HUES48 (cell line): ENCODE results near the gene JAKMIP1.

Source experiments
- H3K27ac ChIP-seq: one replicate; pipeline ENCODE4 v1.7.0; 2013; ENCODE audit warnings: low read depth, low read length, inconsistent platforms
- H3K27me3 ChIP-seq: 2 replicates; pipeline ENCODE4 v1.6.1; 2013; ENCODE audit warnings: mild to moderate bottlenecking, low read length; ENCODE audit not compliant: control insufficient read depth, insufficient read depth
- H3K36me3 ChIP-seq: 2 replicates; pipeline ENCODE4 v1.6.1; 2013; ENCODE audit warnings: low read length; ENCODE audit not compliant: control insufficient read depth, insufficient read depth
- H3K4me1 ChIP-seq: 2 replicates; pipeline ENCODE4 v1.6.1; 2013; ENCODE audit warnings: mild to moderate bottlenecking, low read length; ENCODE audit not compliant: control insufficient read depth, insufficient read depth
- H3K4me3 ChIP-seq: 2 replicates; pipeline ENCODE4 v1.5.1; 2013; ENCODE audit warnings: mild to moderate bottlenecking, low read depth, low read length
- H3K9ac ChIP-seq: 2 replicates; pipeline ENCODE4 v1.6.1; 2013; ENCODE audit warnings: mild to moderate bottlenecking, low read depth, low read length, moderate library complexity
- H3K9me3 ChIP-seq: 2 replicates; pipeline ENCODE4 v1.6.1; 2013; ENCODE audit warnings: low read length; ENCODE audit not compliant: control insufficient read depth, insufficient read depth

Gene JAKMIP1

GRCh38 chr4:6044276-6044675 is 156.1 kb downstream of the JAKMIP1 start:
- Histone ChIP-seq H3K9ac (no peak overlapping the region), H3K27me3 (no peaks in the 10 kb centered on the region), H3K36me3 (no peaks in the 10 kb centered on the region), H3K9me3 (no peaks in the 10 kb centered on the region), H3K27ac (no peak overlapping the region), H3K4me1 (no peaks in the 10 kb centered on the region), H3K4me3 (no peak overlapping the region)

GRCh38 chr4:6043843-6044242 is 156.5 kb downstream of the JAKMIP1 start:
- Histone ChIP-seq H3K9ac (no peak overlapping the region), H3K4me3 (no peak overlapping the region), H3K4me1 (no peaks in the 10 kb centered on the region), H3K27me3 (no peaks in the 10 kb centered on the region), H3K36me3 (no peaks in the 10 kb centered on the region), H3K27ac (no peak overlapping the region), H3K9me3 (no peaks in the 10 kb centered on the region)

GRCh38 chr4:6043188-6043587 is 157.2 kb downstream of the JAKMIP1 start:
- Histone ChIP-seq H3K4me3 (no peak overlapping the region), H3K27ac (no peak overlapping the region), H3K9me3 (no peaks in the 10 kb centered on the region), H3K36me3 (no peaks in the 10 kb centered on the region), H3K27me3 (no peaks in the 10 kb centered on the region), H3K9ac (no peak overlapping the region), H3K4me1 (no peaks in the 10 kb centered on the region)

- Histone ChIP-seq H3K9me3 (no peaks in the 10 kb centered on the region), H3K4me3 (no peak overlapping the region), H3K36me3 (no peaks in the 10 kb centered on the region), H3K27ac (no peak overlapping the region), H3K27me3 (no peaks in the 10 kb centered on the region), H3K9ac (no peak overlapping the region), H3K4me1 (no peaks in the 10 kb centered on the region)
Observed at GRCh38 chr4:6042293-6043063, 157.9 kb downstream of the JAKMIP1 start.

GRCh38 chr4:6041800-6042199 is 158.5 kb downstream of the JAKMIP1 start:
- Histone ChIP-seq H3K36me3 (no peaks in the 10 kb centered on the region), H3K4me3 (no peak overlapping the region), H3K9ac (no peak overlapping the region), H3K27me3 (no peaks in the 10 kb centered on the region), H3K27ac (no peak overlapping the region), H3K4me1 (no peaks in the 10 kb centered on the region), H3K9me3 (no peaks in the 10 kb centered on the region)

GRCh38 chr4:6038711-6039110 is 161.6 kb downstream of the JAKMIP1 start:
- no peaks in the 10 kb centered on the region for H3K36me3 ChIP-seq
- H3K4me3 ChIP-seq, result no peak overlapping the region
- no peaks in the 10 kb centered on the region for H3K9me3 ChIP-seq
- H3K9ac ChIP-seq, result no peak overlapping the region
- no peak overlapping the region for H3K27ac ChIP-seq
- H3K4me1 ChIP-seq, result no peaks in the 10 kb centered on the region; the same call in 1 of the 2 replicates
- no peaks in the 10 kb centered on the region for H3K27me3 ChIP-seq

GRCh38 chr4:6035786-6036185 is 164.6 kb downstream of the JAKMIP1 start:
- Histone ChIP-seq H3K36me3 (no peaks in the 10 kb centered on the region), H3K27ac (no peak overlapping the region), H3K27me3 (no peaks in the 10 kb centered on the region), H3K9ac (no peak overlapping the region), H3K4me1 (no peaks in the 10 kb centered on the region; the same call in 1 of the 2 replicates), H3K9me3 (no peaks in the 10 kb centered on the region), H3K4me3 (no peak overlapping the region)

- H3K4me1 ChIP-seq, result no peaks in the 10 kb centered on the region; the same call in 1 of the 2 replicates
- no peak overlapping the region for H3K9ac ChIP-seq
Observed at GRCh38 chr4:6033381-6033780, 167.0 kb downstream of the JAKMIP1 start.

GRCh38 chr4:6032249-6033244 is 167.8 kb downstream of the JAKMIP1 start:
- no peaks in the 10 kb centered on the region for H3K36me3 ChIP-seq
- H3K27ac ChIP-seq, result no peak overlapping the region
- H3K4me3 ChIP-seq, result no peak overlapping the region
- no peaks in the 10 kb centered on the region for H3K27me3 ChIP-seq
- no peak overlapping the region for H3K9ac ChIP-seq
- no peaks in the 10 kb centered on the region for H3K9me3 ChIP-seq
- H3K4me1 ChIP-seq, result no peaks in the 10 kb centered on the region; the same call in 1 of the 2 replicates

More at GRCh38 chr4:6033381-6033780, 167.0 kb downstream of the JAKMIP1 start:
- Histone ChIP-seq H3K4me3 (no peak overlapping the region), H3K27ac (no peak overlapping the region), H3K27me3 (no peaks in the 10 kb centered on the region), H3K36me3 (no peaks in the 10 kb centered on the region), H3K9me3 (no peaks in the 10 kb centered on the region)

- H3K27me3 ChIP-seq, result no peaks in the 10 kb centered on the region
- H3K4me1 ChIP-seq, result no peaks in the 10 kb centered on the region; the same call in 1 of the 2 replicates
- no peak overlapping the region for H3K4me3 ChIP-seq
Observed at GRCh38 chr4:6031846-6032245, 168.5 kb downstream of the JAKMIP1 start.

GRCh38 chr4:6030679-6031078 is 169.7 kb downstream of the JAKMIP1 start:
- no peaks in the 10 kb centered on the region for H3K4me1 ChIP-seq
- H3K27ac ChIP-seq, result no peak overlapping the region
- H3K27me3 ChIP-seq, result no peaks in the 10 kb centered on the region
- H3K9me3 ChIP-seq, result no peaks in the 10 kb centered on the region
- no peak overlapping the region for H3K9ac ChIP-seq
- no peaks in the 10 kb centered on the region for H3K36me3 ChIP-seq
- H3K4me3 ChIP-seq, result no peak overlapping the region

More at GRCh38 chr4:6031846-6032245, 168.5 kb downstream of the JAKMIP1 start:
- Histone ChIP-seq H3K36me3 (no peaks in the 10 kb centered on the region), H3K9ac (no peak overlapping the region), H3K9me3 (no peaks in the 10 kb centered on the region), H3K27ac (no peak overlapping the region)
